NCI-H1417 (cell line): Measurements from ENCODE around the gene CLECL1.
A peak's percentile ranks its signal among the peaks of the same experiment; 100 is the strongest.
"Not testable (repeated sequence)": the region's sequence is repeated elsewhere in the genome, so short reads cannot be mapped to it uniquely, and the experiment has no call there.

Experiments used
- DNase-seq, 3 experiments: peaks; one replicate each; lab custom pipeline; 2025; lab: John Stamatoyannopoulos, UW

The CLECL1 gene

DNA sequence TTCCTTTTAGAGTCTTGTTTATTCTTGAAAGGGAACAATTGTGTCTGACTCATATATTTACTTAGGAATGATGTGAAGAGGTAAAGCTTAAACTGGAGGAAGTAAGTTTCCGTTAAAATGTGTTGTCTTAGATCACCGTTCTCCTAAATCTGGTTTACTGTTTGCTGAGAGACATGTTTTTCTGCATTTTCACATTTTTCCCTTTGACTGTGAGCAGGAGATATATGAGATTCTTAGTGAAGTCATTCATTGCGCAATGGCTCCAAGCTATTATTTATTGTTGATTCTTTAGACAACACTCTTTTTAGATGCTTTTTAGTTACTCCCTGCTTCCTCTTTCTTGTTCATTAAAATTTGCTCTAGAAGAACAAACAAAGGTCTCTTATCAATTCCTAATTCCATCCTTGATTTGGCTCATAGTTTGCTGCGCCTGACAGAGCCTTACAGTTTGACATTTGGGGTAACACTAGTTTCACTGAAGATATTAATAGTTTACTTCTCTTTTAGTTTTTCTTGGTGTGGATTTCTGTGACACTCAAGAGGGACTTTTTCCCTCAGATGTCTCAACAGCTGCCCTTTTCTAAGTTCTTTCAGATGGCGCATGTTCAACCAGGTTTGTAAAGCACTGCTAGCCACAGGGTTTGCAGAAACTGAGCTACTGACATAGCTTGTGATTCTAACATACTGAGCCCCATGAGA is 11.4 kb downstream of the CLECL1 start:
- DNase-seq = peak in 1 of 3 experiments; percentile 20

DNA sequence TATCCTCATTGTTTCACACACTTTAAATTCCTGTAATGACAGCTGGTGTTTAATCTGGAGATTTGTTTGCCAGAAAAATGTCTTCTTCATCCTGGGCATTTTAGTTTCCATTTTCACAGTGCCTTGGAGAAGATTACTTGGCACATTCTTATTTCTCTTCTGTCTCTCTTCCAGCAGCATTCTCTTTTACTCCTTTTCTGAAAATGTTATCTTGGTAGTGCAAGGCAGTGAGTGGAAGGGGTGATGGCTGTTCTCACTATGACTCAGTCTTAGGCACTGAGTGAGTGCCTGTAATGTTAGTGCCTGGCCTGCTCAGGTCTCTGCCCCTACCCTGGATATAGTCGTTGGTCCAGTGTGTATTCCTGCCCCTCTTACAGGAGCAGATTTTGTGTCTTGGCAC is 13.1 kb downstream of the CLECL1 start:
- DNase-seq = no peak

DNA sequence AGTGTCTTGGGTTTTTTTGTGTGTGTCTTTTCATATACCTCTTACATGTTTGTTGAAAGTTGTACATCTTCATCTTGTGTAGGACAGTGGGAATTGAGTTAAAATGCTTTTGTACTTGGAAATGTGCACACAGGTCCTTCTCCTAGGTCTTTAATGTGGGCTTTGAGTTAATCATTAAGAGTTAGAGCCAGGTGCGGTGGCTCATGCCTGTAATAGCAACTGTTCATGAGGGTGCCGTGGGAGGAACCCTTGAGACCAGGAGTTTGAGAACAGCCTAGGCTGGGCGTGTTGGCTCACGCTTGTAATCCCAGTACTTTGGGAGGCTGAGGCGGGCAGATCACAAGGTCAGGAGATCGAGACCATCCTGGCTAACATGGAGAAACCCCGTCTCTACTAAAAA is 13.9 kb downstream of the CLECL1 start:
- DNase-seq = no peak

DNA sequence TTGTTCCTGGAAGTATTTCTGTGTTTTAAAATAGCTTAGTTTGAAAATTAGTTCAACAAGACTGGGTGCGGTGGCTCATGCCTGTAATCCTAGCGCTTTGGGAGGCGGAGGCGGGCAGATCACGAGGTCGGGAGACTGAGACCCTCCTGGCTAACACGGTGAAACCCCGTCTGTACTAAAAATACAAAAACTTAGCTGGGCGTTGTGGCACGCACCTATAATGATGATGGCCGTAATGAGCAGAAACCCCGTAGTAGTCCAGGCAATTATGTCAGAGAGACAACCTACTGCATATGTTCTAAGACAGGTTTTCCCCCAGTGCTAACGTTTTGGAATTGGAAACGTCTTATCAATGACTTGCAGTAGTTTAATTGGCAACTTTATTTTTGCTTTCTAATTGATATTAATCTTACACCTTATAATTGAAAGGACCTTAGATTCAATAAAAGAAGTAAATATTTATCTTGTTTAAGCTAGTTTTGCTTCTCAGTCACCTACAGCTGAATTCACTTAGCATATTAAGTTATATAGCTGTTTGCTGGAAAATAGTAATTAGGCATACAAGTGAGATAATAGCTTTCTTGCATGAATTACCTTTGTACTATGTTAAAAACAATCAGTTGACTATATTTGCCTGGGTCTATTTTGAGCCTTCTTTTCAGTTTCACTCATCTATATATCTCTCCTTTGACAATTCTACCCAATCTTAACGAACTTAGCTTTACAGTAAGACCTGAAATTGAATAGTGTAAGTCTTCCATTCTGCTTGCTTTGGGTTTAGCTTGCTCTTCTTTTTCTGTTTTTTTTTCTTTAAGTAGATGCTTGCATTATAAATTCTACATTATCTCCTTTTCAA is 15.6 kb downstream of the CLECL1 start:
- DNase-seq = peak in 1 of 3 experiments; percentile 51

DNA sequence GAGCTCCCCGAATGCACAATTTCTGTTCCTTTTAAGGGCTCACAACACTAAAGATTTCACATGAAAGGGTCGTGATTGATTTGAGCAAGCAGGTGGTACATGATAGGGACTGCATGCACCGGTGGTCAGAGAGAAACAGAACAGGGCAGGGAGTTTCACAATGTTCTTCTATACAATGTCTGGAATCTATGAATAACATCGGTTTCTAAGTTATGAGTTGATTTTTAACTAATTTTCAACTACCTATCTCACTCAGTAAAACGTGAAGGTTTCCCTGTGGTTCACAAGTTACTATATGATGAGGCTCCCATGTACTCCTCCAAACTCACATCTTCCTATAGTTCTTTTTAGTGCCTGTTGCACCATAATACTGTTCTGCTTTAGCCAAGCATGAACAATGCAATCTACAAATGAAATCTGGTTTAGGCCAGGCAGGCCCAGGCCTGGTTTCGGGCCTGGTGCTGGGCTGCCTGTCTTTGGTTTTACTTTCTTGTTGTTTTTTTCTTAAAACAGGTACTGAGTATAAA is 19.8 kb downstream of the CLECL1 start:
- not testable (repeated sequence) for DNase-seq

DNA sequence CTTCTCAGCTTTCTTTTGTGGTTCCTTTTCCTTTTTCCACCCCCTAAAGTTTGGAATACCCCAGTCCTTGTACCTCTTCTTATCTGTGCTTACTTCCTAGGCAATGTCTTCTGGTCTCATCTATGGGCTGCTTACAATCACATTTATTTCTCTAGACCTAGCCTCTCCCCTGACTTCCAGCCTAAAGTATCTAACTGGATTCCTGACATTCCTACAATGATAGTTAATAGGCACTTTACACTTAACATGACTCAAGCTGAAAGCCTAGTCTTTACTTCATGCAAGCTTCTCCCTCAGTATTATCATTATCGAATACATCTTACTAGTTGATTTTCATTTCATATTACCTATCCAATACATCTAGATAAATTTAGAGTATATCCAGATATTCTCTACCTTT is 21.2 kb downstream of the CLECL1 start:
- no peak for DNase-seq

DNA sequence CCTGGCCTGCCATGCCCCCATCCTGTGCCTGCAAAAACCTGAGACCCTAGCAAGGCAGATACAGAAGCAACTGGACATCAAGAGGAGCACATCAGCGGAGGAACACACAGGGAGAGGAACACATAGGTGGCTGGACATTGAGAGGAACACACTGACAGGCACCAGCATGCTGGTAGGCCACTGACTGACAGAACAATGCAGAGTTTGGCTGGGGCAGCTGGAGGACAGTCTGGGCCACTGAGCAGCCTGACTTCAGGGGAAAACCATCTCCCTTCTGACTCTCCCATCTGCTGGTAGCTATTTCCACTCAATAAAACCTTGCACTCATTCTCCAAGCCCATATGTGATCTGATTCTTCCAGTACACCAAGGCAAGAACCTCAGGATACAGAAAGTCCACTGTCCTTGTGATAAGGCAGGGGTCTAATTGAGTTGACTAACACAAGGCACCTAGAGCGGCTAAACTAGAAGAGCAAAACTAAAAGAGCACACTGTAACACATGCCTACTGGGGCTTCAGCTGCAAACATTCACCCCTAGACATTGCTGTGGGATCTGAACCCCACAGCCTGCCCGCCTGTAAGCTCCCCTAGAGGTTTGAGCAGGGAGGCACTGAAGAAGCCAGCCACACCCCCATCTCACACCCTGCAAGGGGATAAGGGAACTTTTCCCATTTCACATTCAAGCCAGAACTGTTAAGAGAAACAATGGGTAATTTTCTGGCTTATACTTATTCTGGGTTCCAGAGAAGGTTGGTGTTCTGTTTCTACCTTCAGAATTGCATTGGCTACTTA is 22.1 kb downstream of the CLECL1 start:
- no peak for DNase-seq

DNA sequence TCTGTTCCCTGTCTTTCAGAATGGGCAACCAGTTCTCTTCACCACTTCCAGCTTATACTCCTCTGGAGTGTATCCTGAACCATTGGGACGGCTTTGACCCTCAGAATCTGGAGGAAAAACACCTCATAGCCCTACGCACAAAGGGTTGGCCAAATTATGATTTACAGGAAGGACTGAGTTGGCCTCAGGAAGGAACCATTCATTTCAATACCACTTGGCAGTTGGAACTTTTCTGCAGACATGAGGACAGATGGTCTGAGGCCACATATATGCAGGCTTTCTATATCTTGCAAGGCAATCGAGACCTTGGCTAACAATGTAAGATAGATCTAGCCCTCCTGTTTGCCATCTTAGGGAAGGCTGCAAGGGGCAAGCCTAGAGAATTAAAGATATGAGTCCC is 24.0 kb downstream of the CLECL1 start:
- DNase-seq = no peak

DNA sequence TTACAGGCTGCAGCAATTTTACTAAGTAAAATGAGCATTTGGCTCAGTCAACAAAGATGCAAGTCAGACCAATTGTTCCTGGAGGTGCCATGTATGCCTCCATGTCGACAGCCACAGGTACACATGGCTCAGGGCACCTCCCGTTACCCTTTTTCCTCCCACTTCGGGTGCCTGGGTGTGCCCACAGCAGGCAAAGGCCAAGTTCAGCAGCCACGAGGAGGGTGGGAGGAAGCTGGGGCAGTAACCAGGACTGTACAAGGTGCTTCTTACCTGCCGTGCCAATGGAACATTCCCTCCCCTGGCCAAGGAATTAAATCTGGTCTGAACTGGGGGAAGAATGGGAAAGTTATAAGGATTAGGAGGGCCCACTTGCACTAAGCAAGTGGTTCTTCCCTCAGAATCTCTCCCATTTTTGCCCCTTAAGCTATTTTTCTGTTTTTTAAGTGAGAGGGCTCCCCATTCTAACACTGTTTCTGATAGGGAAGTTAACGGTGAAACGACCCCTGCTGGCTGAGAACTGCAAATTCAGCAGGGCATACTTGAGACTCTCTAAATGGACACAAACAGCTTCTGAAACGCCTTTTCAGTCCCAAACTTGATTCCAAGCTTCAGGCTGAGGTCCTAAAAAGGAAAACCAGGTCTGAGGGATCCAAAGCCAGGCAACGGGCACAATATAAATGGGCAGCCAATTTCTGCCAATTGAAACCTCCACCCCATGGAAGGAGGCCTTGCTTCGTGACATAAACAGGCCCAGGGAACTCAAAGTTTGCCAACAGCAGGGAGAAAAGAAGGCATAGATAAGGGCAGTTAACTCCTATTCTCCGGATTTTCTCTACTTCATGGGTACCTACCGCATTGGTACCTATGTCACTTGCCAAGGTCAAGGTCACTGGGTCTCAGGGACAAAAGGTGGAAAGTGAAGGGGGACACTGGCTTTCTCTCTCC is 24.8 kb downstream of the CLECL1 start:
- DNase-seq = peak in 2 of 3 experiments; percentile 44 to 55

DNA sequence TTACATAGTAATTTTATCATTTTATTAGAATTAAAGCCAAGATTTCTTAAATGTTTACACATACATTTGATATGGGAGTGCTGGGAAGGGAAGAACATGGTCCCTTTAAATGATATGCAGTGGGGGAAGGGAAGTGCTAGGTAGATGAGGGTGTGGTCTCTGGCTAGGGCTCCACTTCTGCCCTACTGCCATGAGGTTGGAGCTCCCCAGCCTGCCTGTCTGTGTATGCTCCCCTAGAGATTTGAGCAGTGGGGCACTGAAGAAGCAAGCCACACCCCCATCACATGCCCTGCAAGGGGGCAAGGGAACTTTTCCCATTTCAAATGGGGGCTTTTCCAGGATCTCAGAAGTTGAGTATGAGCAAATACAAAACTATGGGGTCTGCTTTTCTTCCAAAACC is 25.5 kb downstream of the CLECL1 start:
- DNase-seq = no peak

DNA sequence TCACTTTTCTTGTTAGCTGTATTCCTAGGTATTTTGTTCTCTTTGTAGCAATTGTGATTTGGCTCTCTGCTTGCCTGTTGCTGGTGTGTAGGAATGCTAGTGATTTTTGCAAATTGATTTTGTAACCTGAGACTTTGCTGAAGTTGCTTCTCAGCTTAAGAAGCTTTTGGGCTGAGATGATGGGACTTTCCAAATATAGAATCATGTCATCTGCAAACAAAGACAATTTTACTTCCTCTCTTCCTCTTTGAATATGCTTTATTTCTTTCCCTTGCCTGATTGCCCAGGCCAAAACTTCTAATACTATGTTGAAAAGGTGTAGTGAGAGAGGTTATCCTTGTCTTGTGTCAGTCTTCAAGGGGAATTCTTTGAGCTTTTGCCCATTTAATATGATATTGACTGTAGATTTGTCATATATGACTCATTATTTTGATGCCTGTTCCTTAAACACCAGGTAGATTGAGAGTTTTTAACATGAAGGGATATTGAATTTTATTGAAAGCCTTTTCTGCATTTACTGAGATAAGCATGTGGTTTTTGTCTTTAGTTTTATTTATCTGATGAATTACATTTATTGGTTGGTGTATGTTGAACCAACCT is 26.7 kb downstream of the CLECL1 start:
- no peak for DNase-seq

DNA sequence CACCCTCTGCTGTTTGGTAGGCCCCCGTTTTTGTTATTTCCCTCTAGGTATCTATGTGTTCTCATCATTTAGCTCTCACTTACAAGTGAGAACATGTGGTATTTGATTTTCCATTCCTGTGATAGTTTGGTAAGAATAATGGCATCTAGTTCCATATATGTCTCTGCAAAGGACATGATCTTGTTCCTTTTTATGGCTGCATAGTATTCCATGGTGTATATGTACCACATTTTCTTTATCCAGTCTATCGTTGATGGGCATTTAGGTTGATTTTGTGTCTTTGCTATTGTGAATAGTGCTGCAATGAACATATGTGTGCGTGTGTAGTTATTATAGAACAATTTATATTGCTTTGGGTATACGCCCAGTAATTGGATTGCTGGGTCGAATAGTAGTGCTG is 28.3 kb downstream of the CLECL1 start:
- DNase-seq = not testable (repeated sequence)

DNA sequence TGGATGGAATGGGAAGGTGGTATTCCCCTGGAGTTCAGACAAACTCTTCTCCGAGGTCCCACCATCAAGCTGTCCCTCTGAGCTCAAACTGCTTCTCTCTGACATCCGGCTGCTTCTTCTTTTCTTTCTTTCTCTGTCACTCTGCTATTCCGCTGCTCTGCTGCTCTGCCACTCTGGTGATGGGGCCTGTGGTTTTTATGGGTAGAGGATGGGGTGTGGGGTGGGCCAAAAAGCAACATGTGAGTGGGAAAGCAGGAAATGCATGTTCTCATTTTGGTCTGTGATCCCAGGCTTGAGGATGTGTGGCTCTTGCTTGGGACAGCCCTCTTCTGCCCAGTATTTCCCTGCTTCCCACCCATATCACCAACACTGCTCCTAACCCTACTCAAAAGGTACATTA is 30.6 kb downstream of the CLECL1 start:
- no peak for DNase-seq

DNA sequence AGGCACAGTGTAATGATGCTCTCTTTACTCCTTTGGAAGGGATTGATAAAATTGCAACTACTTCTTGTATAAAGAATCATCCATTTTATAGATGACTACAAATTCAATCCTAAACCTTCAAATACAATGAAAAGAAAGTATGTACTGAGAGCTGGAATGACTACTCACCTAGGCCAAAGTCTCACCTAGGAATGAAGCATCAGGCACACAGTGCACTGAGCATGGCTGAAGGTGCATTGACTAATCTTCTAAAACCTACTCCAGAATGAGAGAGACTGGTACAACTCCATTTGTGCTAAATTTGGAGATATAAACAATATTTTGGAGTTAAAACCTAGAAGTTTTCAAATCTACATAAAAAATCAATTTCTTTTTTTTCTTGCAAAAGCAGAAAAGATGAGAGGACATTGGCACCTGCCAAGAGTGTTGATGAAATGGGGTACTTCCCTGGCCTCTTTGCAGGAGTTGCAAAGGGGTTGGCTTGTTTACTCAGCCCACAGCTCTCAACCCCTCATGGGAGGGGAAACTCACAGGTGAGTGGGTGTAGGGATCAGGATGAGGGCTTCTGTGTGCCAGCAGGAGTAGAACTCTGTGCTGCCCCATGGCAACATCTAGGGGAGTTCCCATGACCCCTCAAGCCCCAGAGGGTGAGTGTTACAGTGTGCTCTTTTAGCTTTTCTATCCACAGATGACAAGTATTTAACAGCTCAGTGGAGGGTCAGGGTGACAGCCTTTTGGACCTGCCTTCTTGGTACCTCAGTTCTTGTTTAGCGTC is 31.3 kb downstream of the CLECL1 start:
- DNase-seq = no peak

DNA sequence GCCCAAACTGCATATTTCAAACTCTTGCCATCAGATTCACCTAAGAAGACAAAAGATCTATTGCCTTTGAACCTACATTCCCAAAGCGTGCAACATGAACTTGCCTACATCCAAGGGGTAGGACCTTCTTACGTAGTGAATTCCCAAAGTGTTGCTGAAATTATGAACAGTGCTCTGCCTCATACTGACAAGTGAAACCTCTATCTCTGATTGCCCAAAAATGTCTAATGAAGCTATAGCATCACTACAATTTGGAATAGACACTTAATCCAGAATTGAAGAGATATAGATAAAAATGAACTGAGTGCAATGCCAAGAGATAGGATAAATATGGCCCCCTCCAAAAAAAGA is 32.3 kb downstream of the CLECL1 start:
- no peak for DNase-seq

DNA sequence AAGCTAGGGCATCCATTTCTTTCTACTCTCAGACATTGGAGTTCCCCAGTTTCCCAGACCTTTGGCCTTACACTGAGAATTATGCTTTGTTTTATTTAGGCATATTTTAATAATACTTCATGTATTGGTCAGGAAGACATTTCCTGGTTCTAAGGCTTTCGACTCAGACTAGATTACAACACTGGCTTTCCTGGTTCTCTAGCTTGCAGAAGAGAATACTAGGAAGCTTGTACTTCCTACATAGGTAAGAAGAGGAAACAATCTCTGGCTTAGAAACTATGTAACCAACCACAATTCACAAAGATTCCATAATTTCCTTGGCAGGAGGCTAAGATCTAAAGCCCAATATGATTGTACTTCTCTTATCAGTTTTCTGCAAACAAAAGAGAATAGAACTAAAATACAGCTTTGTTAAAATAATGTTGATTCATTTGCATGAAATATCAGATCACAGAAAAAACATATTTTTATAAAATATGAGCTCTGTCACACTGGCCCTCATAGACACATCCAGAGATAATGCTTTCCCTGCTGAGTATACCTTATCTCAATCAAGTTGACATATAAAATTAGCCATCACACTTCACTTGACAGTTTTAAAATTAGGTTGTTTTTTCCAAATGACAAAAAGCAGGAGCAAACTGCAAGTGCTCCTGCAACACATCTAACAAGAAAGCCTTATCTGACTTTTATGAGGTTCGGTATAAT is 32.8 kb downstream of the CLECL1 start:
- DNase-seq = no peak

DNA sequence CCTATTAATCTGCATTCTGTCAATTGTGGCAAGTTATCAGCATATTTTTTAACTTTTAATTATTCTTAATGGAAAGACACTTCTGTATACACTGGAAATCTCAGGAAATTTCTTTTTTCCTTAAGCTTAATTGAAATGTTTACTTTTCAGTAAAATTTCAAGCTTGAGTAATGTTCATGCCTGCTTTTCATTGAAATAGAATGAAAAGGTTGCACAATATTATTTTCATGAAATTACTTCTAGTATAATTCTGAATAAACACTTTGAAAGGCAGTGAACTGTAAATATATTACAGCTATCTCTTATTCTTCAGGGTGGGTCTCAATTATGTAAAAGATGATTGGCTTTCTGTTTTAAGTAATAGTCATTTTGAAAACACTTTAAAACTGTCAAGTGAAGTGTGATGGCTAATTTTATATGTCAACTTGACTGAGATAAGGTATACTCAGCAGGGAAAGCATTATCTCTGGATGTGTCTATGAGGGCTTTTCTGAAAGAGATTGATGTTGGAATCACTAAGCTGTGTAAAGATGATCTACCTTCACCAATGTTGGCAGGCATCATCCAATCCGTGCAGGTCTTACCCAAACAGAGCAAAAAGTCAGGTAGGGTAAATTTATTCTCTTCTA is 33.5 kb downstream of the CLECL1 start:
- peak; percentile 12 to 74 (median 34) for DNase-seq

DNA sequence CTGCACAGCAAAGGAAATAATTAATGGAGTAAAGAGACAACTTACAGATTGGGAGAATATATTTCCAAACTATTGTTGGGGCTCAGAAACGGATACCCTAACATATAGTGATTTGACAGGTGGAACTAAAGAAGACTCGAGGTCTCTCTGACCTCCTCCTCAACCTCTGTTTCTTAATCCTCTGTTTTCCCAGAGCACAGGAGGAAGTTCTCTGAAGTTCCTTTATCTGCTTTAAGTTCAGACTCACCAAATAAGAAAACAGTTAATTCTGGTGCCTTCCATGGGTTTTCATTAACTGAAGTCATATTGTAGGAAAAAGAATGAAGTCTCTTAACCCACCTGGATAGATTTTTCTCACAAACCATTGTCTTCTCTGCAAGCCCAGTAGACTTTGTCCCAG is 34.2 kb downstream of the CLECL1 start:
- DNase-seq = no peak

DNA sequence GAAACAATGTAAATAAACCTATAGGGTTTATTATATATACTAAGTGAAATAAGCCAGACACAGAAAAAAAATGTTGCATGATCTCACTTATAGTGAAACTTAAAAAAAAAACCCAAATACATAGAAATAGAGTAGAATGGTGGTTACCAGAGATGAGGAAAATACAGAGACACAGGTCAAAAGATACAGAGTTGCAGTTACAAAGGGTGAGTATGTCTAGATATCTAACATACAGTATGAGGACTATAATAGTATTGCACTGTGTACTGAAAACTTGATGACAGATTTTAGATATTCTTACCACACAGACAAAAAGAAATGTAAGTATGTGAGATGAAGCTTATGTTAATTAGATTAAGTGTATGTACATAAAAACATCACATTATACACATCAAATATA is 35.3 kb downstream of the CLECL1 start:
- DNase-seq = no peak
